HG03135 (cell line): Measurements from ENCODE around the gene IDH1.
"Not testable (repeated sequence)": the region's sequence is repeated elsewhere in the genome, so short reads cannot be mapped to it uniquely, and the experiment has no call there.

Source experiments
- ATAC-seq: cut with Tn5 transposase; IDR thresholded peaks from one replicate; pipeline ENCODE4 v1.9.1; 2021; ENCODE audit warnings: mild to moderate bottlenecking, moderate library complexity; ENCODE audit not compliant: unreplicated experiment

IDH1 gene

DNA sequence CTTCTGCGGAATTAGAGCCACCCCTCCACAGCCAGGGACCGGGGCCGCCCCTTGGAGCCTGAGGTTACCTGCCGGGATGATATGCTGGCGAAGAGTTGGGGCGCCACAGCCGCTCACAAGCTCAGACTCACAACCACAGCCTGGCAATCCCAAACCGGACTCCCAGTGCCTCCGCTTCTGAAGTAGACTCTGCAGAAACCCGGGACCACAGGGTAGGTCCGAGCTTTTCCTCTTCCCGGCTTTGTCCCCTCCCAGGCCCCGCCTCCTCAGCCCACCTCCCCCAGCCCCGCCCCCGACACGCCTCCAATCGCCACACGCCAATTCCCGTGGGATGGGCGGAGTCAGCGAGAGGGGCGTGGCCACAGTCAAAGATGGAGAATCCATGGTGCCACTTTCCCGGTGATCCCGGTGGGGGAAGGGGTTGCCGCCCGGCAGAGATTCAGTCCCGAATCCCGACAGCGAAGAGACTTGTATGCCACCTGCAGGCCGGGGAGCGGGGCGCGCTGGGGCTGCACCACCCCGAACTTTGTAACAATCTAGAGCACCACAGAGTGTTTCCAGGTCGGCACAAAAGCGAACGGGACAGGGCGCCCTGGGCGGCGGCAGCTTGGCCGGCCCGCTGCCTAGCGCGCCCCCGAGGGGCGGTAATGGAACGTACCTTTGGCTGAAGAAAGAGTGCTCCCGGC is at the start of gene IDH1:
TSS of gene IDH1 (minus strand) at position 201 of the 686 bp plus-strand sequence. CDS start 3,520 bp downstream, outside the sequence.
- peak; percentile 74 for ATAC-seq

DNA sequence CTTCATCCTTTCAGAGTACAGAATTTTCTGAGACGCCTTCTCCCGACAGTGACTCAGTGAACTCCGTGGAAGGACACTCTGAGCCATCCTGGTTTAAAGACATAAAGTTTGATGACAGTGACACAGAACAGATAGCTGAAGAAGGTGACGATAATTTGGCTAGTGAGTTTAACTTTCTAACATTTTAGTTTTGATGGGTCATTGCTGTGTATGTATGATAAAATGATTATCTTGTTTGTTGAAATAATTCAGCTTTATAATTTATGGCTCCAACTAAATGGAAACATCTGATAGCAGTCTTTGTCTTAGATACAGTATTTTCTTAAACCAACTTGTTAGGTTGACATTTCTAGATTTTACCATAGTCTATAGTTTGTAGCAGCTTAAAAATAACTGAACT is 49.3 kb upstream of the IDH1 start:
- ATAC-seq: no peak

DNA sequence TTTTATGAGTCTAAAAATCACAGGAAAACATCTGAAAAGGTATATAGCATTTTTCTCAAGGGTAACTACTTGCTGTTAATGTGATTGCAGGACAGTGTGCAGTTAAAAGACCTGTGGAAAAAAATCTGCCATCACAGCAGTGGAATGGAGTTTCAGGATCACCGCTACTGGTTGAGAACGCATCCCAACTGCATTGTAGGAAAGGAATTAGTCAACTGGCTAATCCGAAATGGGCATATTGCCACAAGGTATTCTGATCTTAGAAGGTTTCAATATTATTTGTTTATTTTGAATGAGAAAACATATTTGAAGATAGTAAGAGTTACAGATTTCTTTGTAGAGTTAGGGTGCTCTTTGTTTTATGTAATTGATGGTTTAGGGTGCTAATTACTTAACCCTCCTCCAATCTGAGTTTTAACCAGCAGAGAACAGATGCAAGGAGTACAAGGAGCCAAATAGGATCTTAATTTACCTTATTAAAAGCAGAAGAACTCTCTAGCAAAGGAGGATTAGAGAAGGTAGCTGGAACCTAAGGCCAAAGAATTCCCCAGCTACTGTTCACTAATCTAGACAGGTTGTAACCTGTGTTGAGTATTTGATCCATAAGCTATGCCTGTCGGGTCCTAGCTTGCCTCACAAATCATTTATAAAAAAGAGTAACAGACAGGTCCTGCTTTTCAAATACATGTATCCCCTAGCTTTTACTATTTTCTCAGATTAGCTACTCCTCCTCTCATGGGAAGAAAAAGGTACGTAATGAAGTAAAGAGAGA is 46.2 kb upstream of the IDH1 start:
- no peak for ATAC-seq

DNA sequence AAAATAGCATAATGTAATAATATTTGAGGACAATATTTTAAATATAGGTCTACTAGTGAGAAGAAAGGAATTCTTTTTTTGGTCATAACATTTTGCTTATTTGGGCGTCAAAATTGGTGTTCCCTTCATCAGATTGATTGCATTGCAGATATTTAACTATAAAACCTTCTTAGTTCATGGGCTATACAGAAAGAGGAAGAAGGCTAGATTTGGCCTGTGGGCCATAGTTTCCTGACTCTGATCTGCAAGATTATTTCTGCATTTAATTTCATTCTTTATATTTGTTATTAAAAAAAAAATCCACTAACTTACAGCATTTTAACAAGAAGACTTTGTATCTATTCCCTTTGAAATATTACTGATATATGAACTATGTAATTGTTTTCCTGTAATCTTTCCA is 43.1 kb upstream of the IDH1 start:
- ATAC-seq: no peak

DNA sequence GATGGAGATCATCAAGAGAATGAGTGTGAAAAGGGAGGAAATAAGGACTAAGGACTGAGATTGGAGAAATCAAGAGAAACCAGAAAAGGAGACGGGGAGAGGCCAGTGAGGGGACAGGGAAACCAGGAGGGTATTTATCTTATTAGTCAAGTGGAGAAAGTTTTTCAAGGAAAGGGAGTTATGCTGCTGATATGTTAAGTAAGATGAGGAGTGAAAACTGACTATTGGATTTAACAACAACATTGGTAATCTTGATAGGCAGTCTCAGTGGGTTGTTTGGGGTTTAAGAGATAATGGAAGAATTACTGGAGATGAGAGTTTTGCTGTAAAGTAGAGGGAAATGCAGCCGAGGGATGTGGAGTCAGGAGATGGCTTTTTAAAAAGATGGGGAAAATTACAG is 41.7 kb upstream of the IDH1 start:
- ATAC-seq: no peak

DNA sequence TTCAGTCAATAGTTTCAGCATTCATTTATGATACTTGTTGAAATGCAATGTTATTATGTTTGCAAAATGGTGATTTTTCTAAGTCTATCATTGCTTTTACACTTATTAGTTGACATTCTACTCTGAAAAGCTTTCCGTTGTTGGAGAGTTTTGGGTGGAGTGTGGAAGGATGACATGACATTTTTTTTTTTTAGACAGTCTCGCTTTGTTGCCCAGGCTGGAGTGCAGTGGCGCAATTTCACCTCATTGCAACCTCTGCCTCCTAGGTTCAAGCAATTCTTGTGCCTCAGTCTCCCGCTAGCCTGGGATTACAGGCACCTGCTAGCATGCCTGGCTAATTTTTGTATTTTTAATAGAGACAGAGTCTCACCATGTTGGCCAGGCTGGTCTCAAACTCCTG is 41.0 kb upstream of the IDH1 start:
- no peak for ATAC-seq

DNA sequence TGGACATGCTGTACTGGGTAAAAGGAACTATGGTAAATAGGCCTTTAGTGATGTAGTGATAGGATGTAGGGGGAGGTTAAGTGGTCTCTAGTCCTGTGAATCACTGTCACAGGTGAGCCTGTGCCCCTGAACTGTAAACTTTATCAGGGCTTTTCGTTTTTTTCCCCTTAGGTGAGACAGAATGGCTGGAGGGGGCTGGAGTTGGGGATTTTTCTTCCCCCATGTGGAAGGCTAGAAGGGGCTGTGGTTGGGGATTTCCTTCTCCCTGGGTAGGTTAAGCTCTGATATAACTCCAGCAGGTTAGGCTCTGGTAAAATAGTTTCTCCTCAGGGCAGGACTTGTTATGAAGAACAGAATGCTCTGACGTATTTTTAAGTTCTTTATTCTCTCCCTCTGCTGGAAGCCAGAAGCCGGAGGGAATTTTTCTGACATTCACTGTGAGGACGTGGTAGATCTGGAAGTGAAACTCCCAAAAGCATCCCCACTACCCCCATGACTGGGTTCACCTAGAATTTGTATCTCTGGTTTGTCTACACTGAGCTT is 39.7 kb upstream of the IDH1 start:
- ATAC-seq: no peak

DNA sequence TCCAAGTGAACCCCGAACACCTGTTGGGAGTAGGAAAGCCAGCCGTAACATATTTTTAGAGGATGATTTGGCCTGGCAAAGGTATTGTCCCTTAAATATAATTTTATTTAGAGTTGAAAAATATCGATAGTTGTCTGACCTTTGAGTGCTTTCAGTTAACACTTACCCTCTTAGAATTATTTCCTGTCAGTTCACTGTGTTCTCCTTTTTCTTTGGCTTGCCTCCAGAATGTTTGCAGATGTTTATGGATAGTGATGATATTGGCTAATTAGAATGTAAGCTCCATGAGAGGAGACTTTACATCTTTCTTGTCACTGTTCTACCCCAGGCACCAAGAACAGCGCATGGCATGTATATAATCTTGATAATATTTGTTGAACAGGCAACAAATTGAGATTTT is 31.0 kb upstream of the IDH1 start:
- no peak for ATAC-seq

DNA sequence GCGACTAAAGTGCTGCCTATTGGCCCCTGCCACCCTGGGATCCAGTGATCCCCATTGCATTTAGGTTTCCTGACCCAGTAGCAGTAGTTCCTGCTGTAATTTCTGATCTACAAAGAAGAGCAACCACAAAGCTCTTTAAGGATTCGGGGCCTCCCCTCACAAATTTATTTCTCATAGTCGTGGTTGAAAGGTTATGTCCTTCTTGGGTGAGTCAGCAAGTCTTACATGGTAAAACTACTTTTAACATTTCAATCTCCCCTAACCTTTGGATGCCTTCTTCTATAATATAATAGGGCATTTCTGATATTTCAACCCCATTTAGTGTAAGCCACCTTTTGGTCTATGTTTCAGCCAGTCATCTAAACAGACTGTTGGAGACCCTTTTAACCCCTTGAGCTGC is 26.1 kb upstream of the IDH1 start:
- ATAC-seq: no peak

DNA sequence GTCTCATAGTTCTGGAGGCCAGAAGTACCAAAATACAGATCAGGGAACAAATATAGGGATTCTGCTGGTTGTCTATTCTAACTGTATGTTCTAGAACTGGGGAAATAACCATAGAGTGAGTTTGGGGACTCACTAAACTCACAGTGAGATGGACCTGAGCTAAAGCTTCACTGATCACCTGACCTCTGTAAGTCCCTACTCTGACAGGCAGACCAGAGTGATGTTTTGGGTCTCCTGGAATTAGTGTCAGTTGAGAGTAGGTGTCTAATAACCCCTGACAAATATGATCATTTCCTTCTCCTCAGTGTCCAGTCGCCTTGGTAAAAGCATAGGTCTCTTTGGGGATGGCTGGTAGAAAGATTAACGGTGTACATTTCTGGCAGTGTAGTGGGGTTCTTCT is 25.4 kb upstream of the IDH1 start:
- no peak for ATAC-seq

DNA sequence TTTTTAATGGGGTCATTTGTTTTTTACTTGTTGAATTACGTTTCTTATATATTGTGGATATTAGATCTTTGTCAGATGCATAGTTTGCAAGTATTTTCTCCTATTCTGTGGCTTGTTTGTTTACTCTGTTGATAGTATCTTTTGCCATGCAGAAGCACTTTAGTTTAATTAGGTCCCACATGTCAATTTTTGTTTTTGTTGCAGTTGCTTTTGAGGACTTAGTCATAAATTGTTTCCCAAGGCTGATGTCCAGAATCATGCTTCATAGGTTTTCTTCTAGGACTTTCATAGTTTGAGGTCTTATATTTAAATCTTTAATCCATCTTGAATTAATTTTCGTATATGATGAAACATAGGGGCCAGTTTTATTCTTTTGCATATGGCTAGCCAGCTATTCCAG is 24.4 kb upstream of the IDH1 start:
- ATAC-seq: no peak

DNA sequence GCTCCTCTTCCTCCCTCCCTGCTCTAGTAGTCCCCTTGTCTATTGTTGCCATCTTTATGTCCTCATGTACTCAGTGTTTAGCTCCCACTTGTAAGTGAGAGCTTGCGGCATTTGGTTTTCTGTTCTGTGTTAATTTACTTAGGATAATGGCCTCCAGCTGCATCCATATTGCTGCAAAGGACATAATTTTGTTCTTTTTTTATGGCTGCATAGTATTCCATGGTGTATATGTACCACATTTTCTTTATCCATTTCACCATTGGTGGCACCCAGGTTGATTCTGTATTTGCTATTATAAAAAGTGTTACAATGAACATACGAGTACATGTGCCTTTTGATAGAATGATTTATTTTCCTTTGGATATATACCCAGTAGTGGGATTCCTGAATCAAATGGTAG is 23.7 kb upstream of the IDH1 start:
- no peak for ATAC-seq

DNA sequence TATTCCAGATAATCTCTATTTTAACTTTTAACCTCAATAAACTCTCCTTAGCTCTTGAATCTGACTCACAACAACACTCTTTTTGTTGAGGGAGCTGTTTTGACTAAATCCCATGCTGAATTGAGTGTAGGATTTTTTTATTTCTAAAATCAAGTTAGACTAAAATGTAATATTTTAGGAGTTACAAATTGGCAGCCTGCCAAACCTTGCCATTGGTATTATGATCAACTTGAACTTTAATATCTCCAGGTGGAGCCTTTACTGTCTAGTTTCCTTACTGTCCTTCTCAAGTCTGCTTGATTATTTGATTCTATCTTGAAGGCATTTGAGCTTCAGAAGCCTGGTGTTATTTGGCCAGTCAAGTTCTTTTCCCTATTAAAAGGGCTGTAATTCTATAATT is 19.9 kb upstream of the IDH1 start:
- ATAC-seq: no peak

DNA sequence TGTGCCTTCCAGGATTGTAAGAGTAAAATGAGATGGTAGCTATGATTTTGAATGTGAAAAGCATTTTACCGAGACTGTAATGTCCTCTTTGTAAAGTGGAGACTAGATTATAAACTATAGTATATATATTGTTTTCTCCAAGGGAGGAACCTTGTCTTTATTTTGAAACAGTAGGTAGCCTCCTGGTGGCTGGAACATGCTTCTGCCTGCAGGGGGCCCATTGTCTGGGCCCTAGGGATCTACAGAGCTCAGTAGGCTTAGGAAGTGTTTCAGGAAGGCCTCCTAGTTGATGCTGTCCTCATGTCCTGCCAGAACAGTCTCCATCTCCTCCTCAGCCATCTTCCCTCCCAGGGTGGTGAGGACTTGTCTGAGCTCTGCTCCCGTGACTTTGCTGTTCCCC is 14.2 kb upstream of the IDH1 start:
- ATAC-seq: no peak

DNA sequence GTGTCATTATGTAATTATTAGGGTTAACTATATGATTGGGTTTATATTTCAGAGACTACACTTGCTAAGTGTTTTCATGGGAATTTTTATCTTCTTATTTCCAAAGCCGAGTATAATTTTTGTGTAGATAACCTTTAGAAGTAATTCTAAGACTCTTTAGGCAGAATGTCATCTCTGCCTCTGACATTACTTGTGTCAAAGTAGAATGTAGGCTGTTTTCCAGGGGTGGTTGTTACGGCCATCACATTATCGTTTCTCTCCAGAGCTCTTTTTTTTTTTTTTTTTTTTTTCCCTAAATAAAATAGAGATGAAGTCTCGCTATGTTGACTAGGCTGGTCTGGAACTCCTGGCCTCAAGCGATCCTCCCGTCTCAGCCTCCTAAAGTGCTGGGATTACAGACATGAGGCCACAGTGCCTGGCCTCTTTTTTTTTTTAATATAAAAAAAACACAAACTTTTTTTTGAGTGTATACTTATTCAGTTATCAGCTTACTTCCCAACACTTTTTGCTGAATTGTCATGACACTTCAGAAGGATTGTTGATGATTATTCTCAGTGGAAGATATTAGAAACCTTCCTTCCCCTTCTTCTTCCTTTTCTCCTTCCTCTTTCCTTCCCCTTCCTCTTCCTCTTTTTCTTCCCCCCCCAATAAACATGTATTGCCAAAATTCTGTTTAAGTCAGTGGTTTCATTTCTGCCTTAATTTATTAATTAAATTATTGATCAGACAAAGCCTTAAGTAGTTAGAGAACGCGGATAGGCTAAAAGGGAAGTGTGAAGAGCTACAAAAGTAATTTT is 13.5 kb upstream of the IDH1 start:
- no peak for ATAC-seq

DNA sequence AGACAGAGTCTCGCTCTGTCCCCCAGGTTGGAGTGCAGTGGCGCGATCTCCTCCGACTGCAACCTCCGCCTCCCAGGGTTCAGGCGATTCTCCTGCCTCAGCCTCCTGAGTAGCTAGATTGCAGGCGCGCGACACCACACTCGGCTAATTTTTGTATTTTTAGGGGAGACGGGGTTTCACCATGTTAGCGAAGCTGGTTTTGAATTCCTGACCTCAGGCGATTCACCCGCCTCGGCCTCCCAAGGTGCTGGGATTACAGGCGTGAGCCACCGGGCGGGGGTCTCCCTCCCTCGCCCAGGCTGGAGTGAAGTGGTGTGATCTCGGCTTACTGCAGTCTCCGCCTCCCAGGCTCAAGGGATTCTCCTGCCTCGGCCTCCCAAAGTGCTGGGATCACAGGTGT is 12.7 kb upstream of the IDH1 start:
- ATAC-seq: not testable (repeated sequence)

DNA sequence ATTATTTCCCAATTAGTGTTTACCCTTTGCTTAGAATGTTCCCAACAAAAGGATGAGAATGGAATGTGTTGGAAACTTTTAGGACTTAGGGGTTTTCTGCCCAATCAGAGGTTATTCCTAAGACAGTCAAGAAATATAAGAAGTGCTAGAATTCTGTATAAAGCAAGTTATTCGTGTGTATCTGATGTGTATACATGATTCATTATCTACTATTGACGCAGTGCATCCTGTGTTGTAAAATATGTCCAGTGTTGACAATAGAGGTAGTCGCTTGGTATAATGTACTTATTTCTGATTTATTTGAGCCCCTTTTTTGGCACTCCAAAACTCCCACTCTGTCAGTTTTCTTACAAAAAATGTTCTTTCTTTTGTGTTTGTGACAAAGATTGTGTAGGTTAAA is 12.1 kb upstream of the IDH1 start:
- ATAC-seq: no peak

DNA sequence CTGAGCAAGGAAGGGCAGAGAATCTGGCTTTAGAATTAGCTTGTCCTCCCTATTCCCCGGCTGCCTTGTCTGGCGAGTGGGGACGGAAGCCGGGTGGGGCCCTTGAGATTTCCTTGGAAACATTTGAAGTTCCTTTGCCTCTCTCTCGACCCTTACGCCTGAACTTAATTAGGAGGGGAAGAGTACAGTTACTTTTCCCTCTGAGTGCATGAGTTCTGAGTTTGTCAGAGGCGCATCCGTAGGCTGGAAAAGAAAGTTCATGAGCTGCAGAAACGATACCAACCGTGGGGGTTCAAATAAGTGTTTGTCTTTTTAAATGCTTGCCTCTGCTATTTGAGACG is 11.7 kb upstream of the IDH1 start:
- ATAC-seq: peak; percentile 8

DNA sequence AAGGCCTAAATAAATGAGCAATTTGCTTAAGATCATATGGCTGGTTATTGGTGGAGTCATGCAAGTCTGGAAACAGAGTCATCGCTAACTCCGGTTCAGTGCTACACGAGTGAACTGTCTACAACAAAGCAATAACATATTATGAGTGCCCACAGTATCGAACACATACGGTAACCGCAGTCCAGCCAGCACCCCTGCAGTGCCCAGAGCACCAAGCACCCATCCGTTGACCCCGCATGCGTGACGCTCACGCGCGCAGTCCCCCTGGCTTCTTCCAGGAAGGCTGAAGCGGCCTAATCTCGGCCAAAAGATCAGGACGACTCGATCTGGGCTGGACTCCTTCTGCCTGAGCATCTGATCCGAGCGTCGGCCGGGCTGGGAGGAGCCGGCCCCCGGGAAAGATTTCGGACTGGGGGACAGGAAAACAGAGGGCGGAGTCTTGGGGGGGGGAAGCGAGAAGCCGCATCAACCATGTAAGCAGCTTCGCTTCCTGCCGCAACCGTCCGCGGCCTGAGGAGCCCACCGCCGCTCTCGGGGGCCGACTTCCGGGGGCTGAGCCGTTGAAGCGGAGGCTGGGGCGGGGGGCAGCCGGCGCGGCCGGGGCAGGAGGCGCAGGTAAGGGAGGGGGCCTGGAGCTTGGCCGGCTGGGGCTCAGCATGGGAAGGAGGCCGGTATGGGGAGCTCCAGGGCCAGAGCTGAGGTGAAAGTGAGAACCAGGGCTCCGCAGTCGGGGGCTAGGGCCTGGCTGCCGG is 11.1 kb upstream of the IDH1 start, which contains the start of gene PIKFYVE:
TSS of gene PIKFYVE (plus strand) at position 455 of the 752 bp plus-strand sequence. CDS start 5,265 bp downstream, outside the sequence.
- peak; percentile 83 for ATAC-seq

DNA sequence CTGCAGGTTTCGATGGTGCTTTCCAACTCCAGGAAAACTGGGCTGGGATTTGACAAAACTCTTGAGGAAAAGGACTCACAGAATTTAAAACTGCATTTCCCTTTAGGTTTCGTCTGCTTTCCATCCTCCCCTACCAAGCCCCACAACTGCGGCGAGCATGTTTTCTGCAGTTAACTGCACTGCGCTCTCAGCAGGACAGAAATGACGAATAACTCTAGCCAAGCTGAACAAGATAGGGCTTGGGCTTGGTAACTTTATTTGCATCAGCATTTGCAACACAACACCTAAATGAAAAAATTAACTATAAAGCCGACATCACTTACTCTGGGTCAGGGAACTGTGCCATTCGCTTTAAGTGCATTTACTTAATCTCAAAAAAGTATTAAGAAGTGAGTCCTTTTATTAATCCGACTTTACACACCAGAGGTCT is 10.5 kb upstream of the IDH1 start:
- ATAC-seq: peak; percentile 43
